K562 (cell line): Measurements from ENCODE around the gene PHTF1. TPM values are rescaled to one million over a fixed set of nuclear protein-coding genes. Genes with fewer than 3 reads are reported as not detected.
A peak's percentile ranks its signal among the peaks of the same experiment; 100 is the strongest.

Experiments
- ELF4 ChIP-seq: fragments of 450-650 bp; formaldehyde crosslinking; IDR thresholded peaks from 2 replicates; pipeline ENCODE4 v1.4.0; 2022; ENCODE audit warnings: missing genetic modification characterization
- HDAC3 ChIP-seq: fragments of 450-650 bp; IDR thresholded peaks from 2 replicates; pipeline ENCODE4 v1.6.1; 2018; ENCODE audit warnings: borderline replicate concordance, mild to moderate bottlenecking, moderate library complexity; ENCODE audit not compliant: partially characterized antibody
- MITF ChIP-seq: IDR thresholded peaks from 2 replicates; pipeline ENCODE4 v1.6.1; 2014; ENCODE audit warnings: antibody characterized with exemption
- NFATC3 ChIP-seq: fragments of 450-650 bp; IDR thresholded peaks from 2 replicates; pipeline ENCODE4 v1.6.1; 2017; ENCODE audit warnings: mild to moderate bottlenecking
- POLR2AphosphoS2 ChIP-seq: IDR thresholded peaks from 2 replicates; pipeline ENCODE4 v1.6.1; 2012; ENCODE audit warnings: low read length, improper control_type of control experiment
- PTBP1 ChIP-seq: fragments of 200-400 bp; formaldehyde crosslinking; IDR thresholded peaks from 2 replicates; pipeline ENCODE4 v1.6.1; 2017; ENCODE audit warnings: low read depth, low read length
- SAP30 ChIP-seq: fragments of 200-600 bp; sonication (generic); IDR thresholded peaks from 2 replicates; pipeline ENCODE4 v1.6.1; 2012; ENCODE audit warnings: borderline replicate concordance, low read depth, mild to moderate bottlenecking, moderate library complexity, low read length, control low read depth, inconsistent platforms; ENCODE audit not compliant: insufficient read depth, poor library complexity, severe bottlenecking
- SETDB1 ChIP-seq: IDR thresholded peaks from one replicate; pipeline ENCODE4 v1.6.1; 2012; ENCODE audit warnings: low read length, control low read depth, inconsistent platforms
- TCF7 ChIP-seq: sonication (generic); IDR thresholded peaks from 2 replicates; pipeline ENCODE4 v1.6.1; 2016; ENCODE audit warnings: antibody characterized with exemption, borderline replicate concordance
- TCF7L2 ChIP-seq: fragments of 150-350 bp; IDR thresholded peaks from 2 replicates; pipeline ENCODE4 v1.6.1; 2016; ENCODE audit warnings: low read depth, mild to moderate bottlenecking, low read length, moderate library complexity
- ZBTB43 ChIP-seq: sonication (generic); formaldehyde crosslinking; IDR thresholded peaks from 2 replicates; pipeline ENCODE4 v1.8.0; 2023; ENCODE audit warnings: mild to moderate bottlenecking, missing genetic modification reagents
- ZC3H8 ChIP-seq: fragments of 450-650 bp; IDR thresholded peaks from 2 replicates; pipeline ENCODE4 v1.6.1; 2017
- ZFP30 ChIP-seq: fragments of 250-450 bp; sonication (Bioruptor Pico); IDR thresholded peaks from 2 replicates; pipeline ENCODE4 v1.8.0; 2022; ENCODE audit warnings: moderate library complexity, mild to moderate bottlenecking, inconsistent platforms, borderline replicate concordance
- ZFP91 ChIP-seq: sonication (generic); formaldehyde crosslinking; IDR thresholded peaks from 2 replicates; pipeline ENCODE4 v1.8.0; 2022; ENCODE audit warnings: mild to moderate bottlenecking, missing genetic modification reagents
- ZNF232 ChIP-seq: sonication (generic); formaldehyde crosslinking; IDR thresholded peaks from 2 replicates; pipeline ENCODE4 v1.8.0; 2022; ENCODE audit warnings: mild to moderate bottlenecking, missing genetic modification reagents
- ZNF274 ChIP-seq: IDR thresholded peaks from 2 replicates; pipeline ENCODE4 v1.6.1; 2011; ENCODE audit warnings: low read depth, mild to moderate bottlenecking, low read length, moderate library complexity, borderline replicate concordance
- ZNF3 ChIP-seq: fragments of 250-450 bp; sonication (Bioruptor Pico); IDR thresholded peaks from 2 replicates; pipeline ENCODE4 v1.5.0; 2021; ENCODE audit warnings: mild to moderate bottlenecking, moderate library complexity
- ZNF347 ChIP-seq: fragments of 450-650 bp; formaldehyde crosslinking; IDR thresholded peaks from 2 replicates; pipeline ENCODE4 v1.4.0; 2020; ENCODE audit warnings: low read depth, mild to moderate bottlenecking, moderate library complexity
- ZNF778 ChIP-seq: fragments of 450-650 bp; formaldehyde crosslinking; IDR thresholded peaks from 2 replicates; pipeline ENCODE4 v1.4.0; 2020; ENCODE audit warnings: mild to moderate bottlenecking, moderate library complexity
- polyA plus RNA-seq, 8 experiments: library from polyadenylated mRNA; depleted of rRNA in 4 of 8; stranded (reverse) in 5 of 8; unstranded in 3 of 8; fragments of >200 nt; fragmentation: Nextera tagmentation in 2 of 8; fragmentation: Illumina TruSeq in 1 of 8; extraction: Ambion mirVana in 2 of 8; extraction: Trizol in 1 of 8; gene quantifications; 2 replicates each; pipeline versions ENCODE4 v1.2.1 to v1.2.3, GENCODE V29; 2011 to 2014; ENCODE audit warnings: inconsistent platforms in 1 of 8, missing spikeins in 1 of 8
- total RNA-seq, 7 experiments: library from RNA; depleted of rRNA in 6 of 7; stranded (reverse); fragments of >200 nt in 6 of 7; fragmentation: Illumina TruSeq in 2 of 7; extraction: Trizol in 2 of 7; gene quantifications; 2 replicates each; pipeline versions ENCODE4 v1.2.1 to v1.2.3, GENCODE V29; 2011 to 2021; ENCODE audit warnings: low replicate concordance in 1 of 7
- TF ChIP-seq, protein P1 (sequence below): IDR thresholded peaks from 2 replicates; pipeline ENCODE4 v1.6.1; 2016; ENCODE audit warnings: missing genetic modification characterization, missing compliant biosample characterization
- TF ChIP-seq, protein P2 (sequence below): fragments of 250-450 bp; sonication (Bioruptor Pico); IDR thresholded peaks from 2 replicates; pipeline ENCODE4 v1.5.0; 2020; ENCODE audit warnings: mild to moderate bottlenecking

PHTF1 gene
- total and polyA plus RNA-seq, 9 of the 15 experiments (the other 6 are each of a cell fraction or from before 2014, with no cell fraction given), result 8.4 to 36.2 (median 23.0) TPM

GRCh38 chr1:113759333-113760101 lies at the start of gene PHTF1 (continued):
- TF ChIP-seq ZNF232 (CRISPR knock-in tag) (no peak), PTBP1 (0 out of 2 replicates have a peak, but pooled peaks have one; percentile 27), MITF (no peak), ZFP30 (CRISPR knock-in tag) (no peak), SAP30 (no peak), ZBTB43 (no peak; the same call in 1 of the 2 replicates), POLR2AphosphoS2 (0 out of 2 replicates have a peak, but pooled peaks have one; percentile 29), TCF7L2 (no peak), NFATC3 (no peak), TCF7 (no peak), ZNF778 (CRISPR knock-in tag) (no peak), ZNF347 (CRISPR knock-in tag) (no peak), ELF4 (CRISPR knock-in tag) (no peak), ZFP91 (CRISPR knock-in tag) (no peak), HDAC3 (no peak), ZNF274 (no peak), ZC3H8 (no peak), ZNF3 (CRISPR knock-in tag) (peak; percentile 59; the same call in 1 of the 2 replicates), SETDB1 (no peak)
- TF ChIP-seq, protein P1, sequence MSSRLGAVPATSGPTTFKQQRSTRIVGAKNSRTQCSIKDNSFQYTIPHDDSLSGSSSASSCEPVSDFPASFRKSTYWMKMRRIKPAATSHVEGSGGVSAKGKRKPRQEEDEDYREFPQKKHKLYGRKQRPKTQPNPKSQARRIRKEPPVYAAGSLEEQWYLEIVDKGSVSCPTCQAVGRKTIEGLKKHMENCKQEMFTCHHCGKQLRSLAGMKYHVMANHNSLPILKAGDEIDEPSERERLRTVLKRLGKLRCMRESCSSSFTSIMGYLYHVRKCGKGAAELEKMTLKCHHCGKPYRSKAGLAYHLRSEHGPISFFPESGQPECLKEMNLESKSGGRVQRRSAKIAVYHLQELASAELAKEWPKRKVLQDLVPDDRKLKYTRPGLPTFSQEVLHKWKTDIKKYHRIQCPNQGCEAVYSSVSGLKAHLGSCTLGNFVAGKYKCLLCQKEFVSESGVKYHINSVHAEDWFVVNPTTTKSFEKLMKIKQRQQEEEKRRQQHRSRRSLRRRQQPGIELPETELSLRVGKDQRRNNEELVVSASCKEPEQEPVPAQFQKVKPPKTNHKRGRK (tag), result no peak
- TF ChIP-seq, protein P2, sequence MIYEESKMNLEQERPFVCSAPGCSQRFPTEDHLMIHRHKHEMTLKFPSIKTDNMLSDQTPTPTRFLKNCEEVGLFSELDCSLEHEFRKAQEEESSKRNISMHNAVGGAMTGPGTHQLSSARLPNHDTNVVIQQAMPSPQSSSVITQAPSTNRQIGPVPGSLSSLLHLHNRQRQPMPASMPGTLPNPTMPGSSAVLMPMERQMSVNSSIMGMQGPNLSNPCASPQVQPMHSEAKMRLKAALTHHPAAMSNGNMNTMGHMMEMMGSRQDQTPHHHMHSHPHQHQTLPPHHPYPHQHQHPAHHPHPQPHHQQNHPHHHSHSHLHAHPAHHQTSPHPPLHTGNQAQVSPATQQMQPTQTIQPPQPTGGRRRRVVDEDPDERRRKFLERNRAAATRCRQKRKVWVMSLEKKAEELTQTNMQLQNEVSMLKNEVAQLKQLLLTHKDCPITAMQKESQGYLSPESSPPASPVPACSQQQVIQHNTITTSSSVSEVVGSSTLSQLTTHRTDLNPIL (CRISPR knock-in tag), result 0 out of 2 replicates have a peak, but pooled peaks have one; percentile 58
